CD4-positive, alpha-beta T cell (primary cell): ENCODE results near the gene BOK. TPM values are rescaled to one million over a fixed set of nuclear protein-coding genes. Genes with fewer than 3 reads are reported as not detected.

Experiments
- ATAC-seq: fragments of 200-7000 bp; cut with Tn5 transposase; one replicate; pipeline ENCODE4 v1.10.0; 2022; ENCODE audit warnings: mild to moderate bottlenecking; ENCODE audit not compliant: poor library complexity
- CTCF ChIA-PET: fragments of 350-600 bp; sonication (Branson Sonifier 250); formaldehyde crosslinking; loops from one replicate; lab custom pipeline; 2021; ENCODE audit warnings: antibody characterized with exemption, inconsistent platforms; lab: Charles Lee
- POLR2A ChIA-PET: fragments of 350-600 bp; sonication (Branson Sonifier 250); formaldehyde crosslinking; loops from one replicate; lab custom pipeline; 2021; ENCODE audit warnings: antibody characterized with exemption, inconsistent platforms; lab: Charles Lee
- DNase-seq, 14 experiments: peaks; one replicate each; pipeline ENCODE4 v3.0.0-alpha.2; 2013 to 2020; ENCODE audit warnings: mixed read lengths in 2 of 14
- H3K27ac ChIP-seq, 2 donors: one replicate each; pipeline versions ENCODE4 v1.5.1 to v1.7.0; 2013; ENCODE audit warnings: low read length in 2 of 2, low read depth in 1 of 2, mild to moderate bottlenecking in 1 of 2
- H3K27me3 ChIP-seq, 2 experiments: 1 replicate in 1 of 2; 2 replicates in 1 of 2; pipeline versions ENCODE4 v1.6.1 to v1.7.0; 2013; ENCODE audit warnings: low read length in 2 of 2, control low read depth in 1 of 2, mild to moderate bottlenecking in 1 of 2, moderate library complexity in 1 of 2; ENCODE audit not compliant: insufficient read depth in 2 of 2, control insufficient read depth in 1 of 2
- H3K36me3 ChIP-seq: one replicate; pipeline ENCODE4 v1.6.1; 2013; ENCODE audit warnings: low read length, control low read depth; ENCODE audit not compliant: insufficient read depth
- H3K4me1 ChIP-seq: one replicate; pipeline ENCODE4 v1.6.1; 2013; ENCODE audit warnings: low read length, control low read depth; ENCODE audit not compliant: insufficient read depth
- H3K4me3 ChIP-seq: one replicate; pipeline ENCODE4 v1.5.1; 2013; ENCODE audit warnings: mild to moderate bottlenecking, low read length, moderate library complexity
- H3K9me3 ChIP-seq, 2 experiments: 1 replicate in 1 of 2; 2 replicates in 1 of 2; pipeline versions ENCODE4 v1.6.1 to v1.7.0; 2013; ENCODE audit warnings: low read length in 2 of 2, mild to moderate bottlenecking in 2 of 2, control low read depth in 1 of 2, moderate library complexity in 1 of 2; ENCODE audit not compliant: control insufficient read depth in 1 of 2, insufficient read depth in 1 of 2
- H3K27ac Mint-ChIP-seq: one replicate; pipeline ENCODE4 v1.8.0; 2020; ENCODE audit warnings: mixed read lengths
- H3K27me3 Mint-ChIP-seq: one replicate; pipeline ENCODE4 v1.8.0; 2021; ENCODE audit warnings: mixed read lengths
- H3K36me3 Mint-ChIP-seq: one replicate; pipeline ENCODE4 v1.8.0; 2021; ENCODE audit warnings: low read depth, mixed read lengths
- H3K4me1 Mint-ChIP-seq: one replicate; pipeline ENCODE4 v1.8.0; 2021; ENCODE audit warnings: low read depth, mixed read lengths
- H3K4me3 Mint-ChIP-seq: one replicate; pipeline ENCODE4 v1.8.0; 2020; ENCODE audit warnings: mild to moderate bottlenecking, mixed read lengths
- H3K9me3 Mint-ChIP-seq: one replicate; pipeline ENCODE4 v1.8.0; 2020; ENCODE audit warnings: mixed read lengths
- intact Hi-C, 2 experiments: fragments of 100-400 bp; cut with DNase I in 1 of 2; cut with micrococcal nuclease in 1 of 2; formaldehyde crosslinking; loops; one replicate each; pipeline versions ENCODE4 v1.15.1 to v1.9.0; 2023 to 2025; cut with DNase I, micrococcal nuclease
- total RNA-seq, 174 experiments: library from RNA in 2 of 174; stranded (reverse) in 2 of 174; gene quantifications; one replicate each; pipeline ENCODE4 v1.2.3 and lab custom pipeline; 2021 to 2026
- TF ChIP-seq, protein P1 (sequence below): fragments of 200-600 bp; IDR thresholded peaks from one replicate; pipeline ENCODE4 v1.8.0; 2022; ENCODE audit warnings: antibody characterized with exemption, mild to moderate bottlenecking

BOK gene
- total RNA-seq, 2 experiments from 2014 or later: not detected

- ChIA-PET POLR2A (no interaction called here), CTCF (interaction anchor here (0.7 kb wide), 1 partner anchor 110 kb away, joined by 3 read pairs; no protein-coding TSS in a partner anchor)
- peaks cover 32% of the 10 kb centered on the region for H3K27me3 Mint-ChIP-seq
Observed at GRCh38 chr2:241550616-241551580, 7.6 kb upstream of the BOK start.

DNA sequence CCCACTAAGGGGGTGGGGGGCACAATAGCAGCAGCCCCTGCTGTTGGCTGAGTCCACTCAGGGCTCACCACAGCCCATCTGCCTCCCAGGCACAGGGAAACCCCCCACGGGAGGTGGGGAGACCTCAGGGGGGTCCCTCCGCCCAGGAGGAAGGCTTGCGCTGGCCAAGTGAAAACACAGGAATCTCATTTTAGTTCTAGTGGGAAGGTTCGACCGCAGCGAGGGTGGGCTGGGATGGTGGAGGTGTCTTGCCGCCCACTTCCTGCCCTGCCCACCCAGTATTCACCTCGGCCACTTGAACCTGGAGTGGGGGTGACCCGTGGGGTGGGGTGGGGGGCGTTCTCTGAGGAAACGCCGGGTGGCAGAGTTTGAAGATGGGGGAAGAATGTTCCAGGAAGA lies 6.9 kb upstream of the BOK start:
- peaks cover 5% of the 10 kb centered on the region for H3K4me1 ChIP-seq
- peaks cover 36% of the 10 kb centered on the region for H3K27me3 Mint-ChIP-seq
- H3K9me3 Mint-ChIP-seq: peaks cover under 1% of the 10 kb centered on the region
- H3K27ac ChIP-seq: no peak overlapping the region
- peaks cover 5% of the 10 kb centered on the region for H3K4me1 Mint-ChIP-seq
- no peaks in the 10 kb centered on the region for H3K36me3 ChIP-seq
- POLR2A ChIA-PET: no interaction called here
- CTCF ChIA-PET: no interaction called here
- peaks cover 4 to 6% of the 10 kb centered on the region in 2 experiments for H3K9me3 ChIP-seq
- ATAC-seq (no peak), DNase-seq (no peak)
- H3K27ac Mint-ChIP-seq: no peak overlapping the region
- TF ChIP-seq, protein P1, sequence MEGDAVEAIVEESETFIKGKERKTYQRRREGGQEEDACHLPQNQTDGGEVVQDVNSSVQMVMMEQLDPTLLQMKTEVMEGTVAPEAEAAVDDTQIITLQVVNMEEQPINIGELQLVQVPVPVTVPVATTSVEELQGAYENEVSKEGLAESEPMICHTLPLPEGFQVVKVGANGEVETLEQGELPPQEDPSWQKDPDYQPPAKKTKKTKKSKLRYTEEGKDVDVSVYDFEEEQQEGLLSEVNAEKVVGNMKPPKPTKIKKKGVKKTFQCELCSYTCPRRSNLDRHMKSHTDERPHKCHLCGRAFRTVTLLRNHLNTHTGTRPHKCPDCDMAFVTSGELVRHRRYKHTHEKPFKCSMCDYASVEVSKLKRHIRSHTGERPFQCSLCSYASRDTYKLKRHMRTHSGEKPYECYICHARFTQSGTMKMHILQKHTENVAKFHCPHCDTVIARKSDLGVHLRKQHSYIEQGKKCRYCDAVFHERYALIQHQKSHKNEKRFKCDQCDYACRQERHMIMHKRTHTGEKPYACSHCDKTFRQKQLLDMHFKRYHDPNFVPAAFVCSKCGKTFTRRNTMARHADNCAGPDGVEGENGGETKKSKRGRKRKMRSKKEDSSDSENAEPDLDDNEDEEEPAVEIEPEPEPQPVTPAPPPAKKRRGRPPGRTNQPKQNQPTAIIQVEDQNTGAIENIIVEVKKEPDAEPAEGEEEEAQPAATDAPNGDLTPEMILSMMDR: no peak
- H3K36me3 Mint-ChIP-seq: no peaks in the 10 kb centered on the region
- intact Hi-C loops: no loop called here
- no peak overlapping the region for H3K4me3 ChIP-seq
- no peak overlapping the region for H3K4me3 Mint-ChIP-seq
- peaks cover 6 to 24% of the 10 kb centered on the region in 2 experiments for H3K27me3 ChIP-seq

More at GRCh38 chr2:241550616-241551580, 7.6 kb upstream of the BOK start:
- ATAC-seq (no peak), DNase-seq (no peak)
- Mint-ChIP-seq H3K4me3 (no peak overlapping the region), H3K36me3 (no peaks in the 10 kb centered on the region), H3K4me1 (peaks cover 5% of the 10 kb centered on the region), H3K27ac (no peak overlapping the region), H3K9me3 (no peaks in the 10 kb centered on the region)
- H3K4me1 ChIP-seq: peaks cover 4% of the 10 kb centered on the region
- no peak overlapping the region for H3K27ac ChIP-seq
- H3K4me3 ChIP-seq: no peak overlapping the region
- H3K36me3 ChIP-seq: no peaks in the 10 kb centered on the region
- H3K9me3 ChIP-seq: no peaks in the 10 kb centered on the region
- TF ChIP-seq, protein P1: no peak
- H3K27me3 ChIP-seq: peaks cover 6 to 30% of the 10 kb centered on the region in 2 experiments
- intact Hi-C loops: no loop called here

DNA sequence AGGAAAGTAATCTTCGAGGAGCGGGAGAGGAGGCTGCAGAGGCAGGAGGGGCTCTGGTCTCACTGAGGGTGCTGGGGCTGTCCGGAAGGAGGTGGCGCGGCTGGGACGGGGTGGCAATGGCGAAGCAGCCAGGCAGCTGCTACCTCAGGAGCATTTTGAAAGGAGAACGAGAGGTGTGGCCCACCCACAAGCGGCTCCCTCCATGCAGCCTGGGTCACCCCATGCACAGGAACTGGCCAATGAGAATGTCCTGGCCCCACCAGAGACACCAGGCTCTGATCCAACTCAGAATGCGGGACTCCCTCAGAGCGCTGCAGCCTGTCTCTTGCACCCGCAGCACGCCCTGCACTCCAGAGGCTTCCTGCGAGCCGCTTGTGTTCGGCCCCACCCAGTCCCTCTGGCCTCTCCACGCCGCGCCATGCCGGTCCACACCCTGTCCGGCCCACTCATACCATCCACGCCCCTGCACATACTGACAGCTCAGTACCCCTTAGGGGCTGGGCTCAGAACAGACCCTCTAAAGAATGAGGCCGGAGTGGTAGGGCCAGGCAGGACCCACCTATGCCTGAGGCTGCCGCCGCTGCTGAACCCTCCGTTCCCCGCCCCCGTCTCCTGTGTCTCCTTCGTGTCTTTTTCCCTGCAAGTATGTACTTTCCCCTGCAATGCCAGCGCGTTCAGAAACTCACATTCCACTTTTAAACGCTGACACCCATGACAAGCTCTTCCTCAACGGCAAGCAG lies 6.4 kb upstream of the BOK start:
- ATAC-seq (no peak), DNase-seq (no peak)
- H3K36me3 Mint-ChIP-seq: no peaks in the 10 kb centered on the region
- H3K27me3 Mint-ChIP-seq: peaks cover 41% of the 10 kb centered on the region
- peaks cover 5% of the 10 kb centered on the region for H3K9me3 Mint-ChIP-seq
- no peak overlapping the region for H3K4me3 ChIP-seq
- no peak overlapping the region for H3K4me3 Mint-ChIP-seq
- peaks cover 5 to 12% of the 10 kb centered on the region in 2 experiments for H3K9me3 ChIP-seq
- no peak overlapping the region for H3K27ac Mint-ChIP-seq
- peaks cover 3 to 22% of the 10 kb centered on the region in 2 experiments for H3K27me3 ChIP-seq
- TF ChIP-seq, protein P1: no peak
- ChIA-PET POLR2A (no interaction called here), CTCF (no interaction called here)
- no peaks in the 10 kb centered on the region for H3K36me3 ChIP-seq
- intact Hi-C loops: no loop called here
- peaks cover 5% of the 10 kb centered on the region for H3K4me1 Mint-ChIP-seq
- H3K27ac ChIP-seq: no peak overlapping the region
- peaks cover 5% of the 10 kb centered on the region for H3K4me1 ChIP-seq
